ELR (cell line): ENCODE data around the gene KCNQ1OT1.

Source experiments
- DNase-seq: peaks from one replicate; pipeline ENCODE4 v3.0.0-alpha.2; 2015; ENCODE audit warnings: low read depth

Gene KCNQ1OT1

DNA sequence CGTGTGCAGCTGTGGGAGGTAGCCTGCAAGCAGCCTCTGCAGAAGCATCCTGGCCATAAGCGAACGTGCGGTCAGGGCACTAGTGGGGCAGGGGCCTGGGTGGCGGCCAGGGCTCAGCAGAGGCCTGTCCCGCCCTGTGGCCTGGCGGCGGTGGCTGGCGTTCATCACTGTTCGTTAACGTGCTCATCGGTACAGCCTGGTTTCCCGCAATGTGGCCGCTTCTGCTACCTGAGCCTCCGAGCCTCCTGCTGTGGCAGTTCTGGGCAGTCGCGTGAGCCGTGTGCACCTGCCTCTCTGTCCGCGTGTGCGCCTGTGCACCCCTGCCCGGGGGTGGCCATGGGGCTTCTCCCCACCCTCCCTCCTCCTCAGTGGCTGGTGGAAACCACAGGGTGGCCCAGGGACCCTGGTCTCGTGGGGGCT, 117.9 kb downstream of the KCNQ1OT1 start:
- DNase-seq = no peak

DNA sequence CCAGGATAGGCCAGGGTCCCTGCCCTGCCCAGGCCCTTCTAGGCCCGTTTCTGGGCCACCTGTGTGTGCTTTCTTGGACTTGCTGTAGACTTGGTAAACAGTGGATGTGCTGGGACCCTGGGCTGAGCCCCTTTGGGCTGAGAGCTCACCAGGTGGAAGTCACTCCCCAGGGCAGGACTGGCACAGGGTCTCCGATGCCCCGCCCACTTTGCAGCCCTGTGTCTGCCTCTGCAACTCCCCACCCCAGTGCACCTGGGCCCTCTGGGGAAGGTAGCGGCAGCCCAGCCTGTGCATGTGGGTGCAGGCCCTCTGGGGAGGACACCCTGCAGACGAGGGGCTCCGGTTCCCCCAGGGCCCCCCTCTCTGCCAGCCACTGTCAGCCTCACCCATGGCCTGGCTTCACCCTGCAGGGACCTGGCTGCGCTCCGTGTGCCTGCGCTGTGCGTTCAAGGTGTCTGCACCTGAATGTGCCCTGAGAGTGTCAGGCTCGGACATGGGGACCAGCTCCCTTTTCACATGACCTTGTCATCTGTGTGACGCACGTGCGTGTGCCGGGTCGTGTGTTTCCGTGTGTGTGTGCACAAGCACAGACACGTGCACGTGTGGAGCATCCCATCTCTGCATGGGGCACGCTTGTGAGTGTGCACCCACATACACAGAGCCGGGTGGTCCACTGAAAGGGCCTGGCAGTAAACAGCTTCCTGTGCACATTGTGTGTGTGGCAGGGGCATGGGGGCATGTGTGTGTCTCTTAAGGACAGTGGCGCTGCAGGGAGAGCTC, 118.5 kb downstream of the KCNQ1OT1 start:
- no peak for DNase-seq

DNA sequence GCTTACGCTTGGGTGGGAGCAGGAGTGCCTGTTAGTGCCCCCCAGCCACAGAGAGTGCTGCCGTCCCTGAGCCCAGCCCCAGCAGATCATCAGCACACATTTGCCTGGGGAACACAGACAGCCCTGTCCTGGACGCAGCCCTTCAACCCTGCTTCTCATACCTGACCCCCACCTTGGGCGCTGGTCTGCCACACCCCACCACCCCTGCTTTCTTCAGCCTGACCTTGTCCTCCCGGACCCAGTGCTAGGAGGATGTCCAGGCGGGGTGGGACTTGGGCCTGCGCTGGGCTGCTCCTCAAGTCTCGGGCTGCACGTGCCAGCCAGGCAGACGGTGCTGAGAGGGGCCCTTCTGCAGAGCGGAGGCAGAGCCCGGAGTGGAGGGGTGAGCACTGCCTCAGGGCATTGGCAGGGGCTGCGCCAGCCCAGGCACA, 119.2 kb downstream of the KCNQ1OT1 start:
- no peak for DNase-seq

DNA sequence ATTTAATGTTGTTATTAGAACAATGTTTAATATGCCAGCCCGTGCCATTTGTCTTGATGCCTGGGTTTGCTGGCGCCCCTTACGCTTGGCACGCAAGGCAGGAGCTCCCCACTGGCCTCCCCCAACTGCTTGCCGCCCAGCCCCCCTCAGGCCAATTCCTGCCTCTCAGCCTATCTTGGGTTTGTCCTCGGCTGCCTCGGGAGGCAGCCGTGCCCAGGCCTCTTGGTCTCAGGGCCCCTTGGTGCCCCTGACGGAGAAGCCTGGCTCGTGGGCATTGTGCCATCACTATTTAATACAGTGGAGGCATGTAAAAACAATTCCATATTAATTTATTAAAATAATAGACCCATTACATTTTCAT, 119.8 kb downstream of the KCNQ1OT1 start:
- DNase-seq = no peak

DNA sequence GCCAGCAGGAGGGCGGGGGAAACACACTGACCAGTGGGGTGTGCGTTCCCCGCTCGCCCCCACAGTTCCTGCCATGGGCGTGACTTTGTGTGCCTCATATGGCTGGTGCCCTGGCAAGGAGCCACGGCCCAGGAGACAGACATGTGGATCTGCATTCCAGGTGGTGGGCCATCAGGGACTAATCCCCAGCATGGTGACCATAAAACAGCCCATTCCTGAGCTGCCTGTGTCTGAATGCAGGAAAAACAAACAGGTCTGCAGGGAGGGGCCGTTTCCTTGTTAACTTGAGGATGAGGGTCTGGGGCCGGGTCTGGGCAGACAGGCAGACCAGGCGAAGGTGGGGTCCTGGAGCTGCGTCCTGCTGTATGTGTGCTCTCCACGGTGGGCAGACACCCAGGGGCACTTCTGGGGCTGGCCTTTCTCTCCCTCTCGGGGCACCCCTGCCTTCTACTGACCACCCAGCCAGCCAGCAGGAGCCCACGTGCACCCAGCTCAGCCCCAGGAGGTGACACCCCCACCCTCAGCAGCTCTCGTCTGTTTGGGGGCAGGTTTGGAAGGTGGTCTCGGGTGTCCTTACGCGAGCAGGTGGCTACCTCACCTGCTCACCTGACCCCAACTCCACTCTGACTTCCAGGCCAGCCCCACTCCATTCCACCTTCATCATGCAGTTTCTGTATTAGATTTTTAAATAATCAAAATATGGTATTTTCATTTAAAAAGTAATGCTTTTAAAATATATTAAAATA, 120.3 kb downstream of the KCNQ1OT1 start:
- no peak for DNase-seq

DNA sequence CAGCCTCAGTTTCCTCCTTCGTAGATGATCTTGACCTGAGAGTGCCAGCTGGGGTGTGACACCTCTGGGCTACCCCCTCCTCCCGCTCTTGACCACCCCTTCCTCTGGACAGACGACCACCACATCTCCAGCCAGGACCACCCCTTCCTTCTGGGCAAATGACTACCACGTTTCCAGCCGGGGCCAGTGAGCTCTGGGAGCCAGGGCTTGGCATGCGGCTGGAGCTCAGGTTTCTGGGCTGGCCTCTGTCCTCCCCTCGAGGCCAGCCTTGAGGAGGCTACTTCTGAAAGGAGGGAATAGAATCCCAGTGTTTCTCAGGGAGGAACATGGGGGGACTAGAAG, 120.9 kb downstream of the KCNQ1OT1 start:
- no peak for DNase-seq

DNA sequence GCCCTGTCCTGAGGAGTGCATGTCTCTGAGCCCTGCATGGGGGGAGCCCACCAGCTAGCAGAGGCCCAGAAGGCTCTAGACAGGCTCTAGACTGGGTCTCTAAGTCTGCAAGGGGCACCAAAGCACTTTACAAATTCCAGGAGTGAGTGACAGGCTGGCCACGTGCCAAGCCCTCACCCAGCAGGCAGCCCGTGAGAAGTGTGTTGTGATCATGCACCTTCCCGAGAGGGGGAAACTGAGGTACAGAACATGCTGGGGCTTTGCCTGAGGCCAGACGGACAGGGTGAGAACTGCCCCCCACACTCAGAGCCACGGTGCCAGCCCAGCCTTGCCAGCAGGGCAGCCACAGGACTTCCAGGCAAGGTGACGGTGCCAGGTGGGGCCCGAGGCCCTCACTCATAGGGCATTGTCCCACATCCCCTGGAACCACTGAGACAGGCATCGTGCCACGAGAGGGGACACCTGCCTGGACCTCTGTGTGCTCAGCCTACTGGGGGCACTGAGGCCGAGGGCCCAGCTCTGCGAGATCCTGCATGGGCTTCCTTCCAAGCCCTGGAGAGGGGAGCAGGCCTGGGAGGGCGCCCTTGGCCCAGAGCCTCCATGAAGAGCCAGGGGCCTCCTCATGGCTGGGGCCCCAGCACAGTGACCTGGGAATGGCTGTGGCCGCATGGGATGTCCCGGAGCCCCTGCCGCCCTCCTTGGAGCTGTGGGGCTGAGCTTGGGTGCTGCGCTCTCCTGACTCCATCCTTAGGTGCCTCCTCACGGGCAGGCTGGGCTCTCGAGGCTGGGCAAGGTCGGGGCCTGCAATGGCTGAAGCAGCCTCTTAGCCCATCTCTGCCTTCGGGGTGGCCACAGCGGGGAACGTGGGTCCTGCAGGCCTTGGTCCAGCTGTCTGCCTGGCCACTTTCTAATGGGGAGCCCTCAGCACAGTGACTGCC, 121.5 kb downstream of the KCNQ1OT1 start:
- DNase-seq = no peak

DNA sequence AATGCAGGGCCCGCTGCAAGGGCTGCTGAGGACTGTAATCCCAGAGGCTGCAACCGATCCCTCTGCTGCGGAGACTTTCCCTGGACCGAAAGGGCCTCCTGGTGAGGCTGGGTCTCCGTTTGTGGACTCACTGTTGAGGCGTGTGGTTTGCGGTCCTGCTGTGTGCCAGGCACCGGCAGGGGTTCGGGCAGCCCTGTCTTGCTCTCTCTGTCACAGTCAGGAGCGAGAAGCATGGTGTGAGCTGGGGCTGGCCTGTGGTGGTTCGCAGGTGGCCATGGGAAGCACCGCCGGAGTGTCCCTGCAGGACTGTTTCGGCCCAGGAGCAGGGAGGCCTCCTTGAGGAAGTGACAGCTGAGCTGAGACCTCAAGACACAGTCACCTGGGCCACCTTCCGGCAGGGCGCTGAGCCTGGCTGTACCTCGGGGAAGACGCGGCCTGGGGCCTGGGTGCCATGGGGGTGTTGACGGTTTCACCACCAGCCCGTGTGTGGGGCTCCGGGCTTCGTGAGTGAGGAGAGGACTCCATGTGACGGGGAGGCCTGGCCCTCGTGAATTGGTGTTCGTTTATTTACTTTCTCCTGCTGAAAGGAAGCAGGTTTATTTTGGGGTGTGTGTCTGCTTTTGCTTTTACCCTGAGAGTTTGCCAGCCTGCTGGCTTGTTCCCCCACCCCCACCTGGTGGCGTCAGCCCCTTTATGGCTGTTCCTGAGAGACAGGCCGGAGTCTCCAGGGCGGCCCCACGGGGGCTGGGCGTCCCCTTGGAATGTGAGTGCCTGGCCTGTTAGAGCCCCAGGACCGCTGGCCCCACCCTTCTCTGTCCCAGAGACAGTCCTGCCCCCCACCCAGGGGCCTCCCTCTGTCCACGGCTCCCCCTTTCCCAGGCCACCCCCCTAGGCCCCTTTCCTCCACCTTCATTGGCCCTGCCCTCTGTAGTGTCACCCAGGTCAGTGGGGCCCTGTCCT, 122.5 kb downstream of the KCNQ1OT1 start:
- DNase-seq = no peak

DNA sequence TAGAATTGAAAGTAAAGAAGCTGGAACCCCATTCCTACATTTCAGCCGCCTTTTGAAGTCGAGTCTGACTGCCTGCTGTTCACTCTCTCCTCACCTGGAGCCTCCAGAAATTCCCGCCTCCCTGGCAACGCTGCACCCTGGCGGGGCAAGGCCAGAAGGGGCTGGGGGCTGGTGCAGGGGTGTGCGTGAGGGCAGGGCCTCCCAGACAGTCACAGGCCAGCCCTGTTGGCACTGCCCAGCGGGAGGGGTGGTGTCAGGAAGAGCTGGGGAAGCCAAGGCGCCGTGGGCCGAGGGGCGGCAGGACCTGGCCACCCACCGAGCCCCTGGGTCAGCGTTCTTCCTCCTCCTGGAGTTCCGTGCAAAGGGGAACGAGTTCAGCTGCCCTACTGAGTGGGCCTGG, 123.2 kb downstream of the KCNQ1OT1 start:
- DNase-seq = no peak

DNA sequence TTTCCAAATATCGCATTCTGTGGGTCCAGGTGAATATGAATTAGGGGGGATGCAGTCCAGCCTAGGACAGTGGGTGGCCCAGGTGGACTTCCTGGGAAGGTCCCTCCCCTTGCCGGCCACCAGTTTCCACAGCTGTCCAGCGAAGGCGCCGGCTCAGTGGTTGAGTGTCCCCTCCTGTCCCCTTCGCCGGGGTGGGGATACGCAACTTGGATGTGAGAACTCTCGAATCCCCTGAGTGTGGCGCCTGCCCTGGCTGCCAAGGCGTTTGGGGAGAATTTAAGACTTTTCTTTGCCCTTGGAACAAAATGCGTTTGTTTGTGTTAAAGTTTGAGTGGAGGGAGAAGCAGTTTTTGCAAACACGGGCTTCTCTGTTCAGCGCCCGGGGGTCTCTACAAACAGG, 123.7 kb downstream of the KCNQ1OT1 start:
- no peak for DNase-seq

DNA sequence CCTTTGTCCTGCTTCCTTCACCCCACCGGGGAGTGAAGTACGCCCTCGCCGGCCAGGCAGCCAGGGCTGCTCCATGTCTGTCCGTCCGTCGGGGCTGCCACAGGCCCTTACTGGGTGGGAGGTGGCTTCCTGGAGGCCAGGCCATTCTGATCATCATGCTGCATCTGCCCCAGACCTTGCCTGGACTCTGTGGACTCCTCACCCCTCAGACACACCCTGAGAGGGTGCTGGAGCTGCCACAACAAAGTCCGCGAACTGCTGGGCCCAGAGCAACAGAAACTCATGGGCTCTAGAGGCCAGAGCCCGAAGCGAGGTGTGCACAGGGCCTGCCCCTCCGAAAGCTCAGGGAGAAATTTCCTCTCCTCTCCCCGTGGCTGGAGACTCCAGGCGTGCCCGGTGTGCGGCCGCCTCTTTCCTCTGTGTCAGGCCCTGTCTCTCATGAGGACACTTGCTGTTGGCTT, 124.2 kb downstream of the KCNQ1OT1 start:
- DNase-seq = no peak

DNA sequence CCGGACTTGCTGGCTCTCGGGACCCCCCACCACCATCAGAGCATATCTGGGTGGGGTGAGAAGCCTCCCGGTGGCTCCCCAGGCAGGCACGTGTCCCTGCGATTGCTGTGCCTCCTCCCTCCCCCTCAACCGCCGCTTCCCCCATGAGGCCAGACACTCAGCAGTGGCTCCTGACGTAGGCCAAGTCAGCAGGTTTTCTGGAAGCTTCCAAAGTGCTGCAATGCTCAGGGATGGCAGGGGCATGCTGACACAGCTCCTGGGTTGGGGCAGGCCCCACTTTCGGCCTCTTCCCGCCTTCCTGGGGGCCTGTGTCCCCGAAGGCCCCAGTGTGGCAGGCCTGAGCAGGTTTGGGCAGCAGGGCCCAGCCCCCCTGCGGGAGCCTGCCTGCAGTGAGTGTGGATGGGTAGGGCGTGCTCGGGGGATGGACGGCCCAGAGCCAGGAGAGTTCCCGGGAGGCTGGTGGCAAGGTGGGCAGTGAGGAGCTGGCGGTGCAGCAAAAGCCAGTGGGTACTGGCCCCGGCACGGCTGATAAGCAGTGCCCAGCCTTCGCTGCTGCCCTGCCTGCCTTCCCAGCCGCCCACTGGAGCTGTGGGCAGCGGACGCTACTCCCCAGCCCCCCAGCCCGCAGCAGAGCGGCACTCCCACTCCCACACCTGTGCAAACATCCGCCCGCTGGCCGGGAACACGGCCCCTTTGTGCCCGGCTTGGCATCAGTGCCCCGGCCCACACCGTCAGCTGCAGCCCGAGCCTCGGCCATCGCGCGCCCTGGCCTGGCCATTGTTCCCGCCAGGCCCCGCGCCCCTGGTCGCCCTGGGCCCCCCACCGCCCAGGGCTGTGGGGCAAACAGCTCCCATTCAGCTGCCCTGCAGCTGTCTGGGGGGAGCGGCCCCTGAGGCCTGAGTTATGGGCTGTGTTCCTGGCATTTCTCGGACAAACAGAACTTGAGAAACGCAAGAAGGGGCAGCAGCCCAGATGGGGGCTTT, 125.0 kb downstream of the KCNQ1OT1 start:
- DNase-seq = no peak

DNA sequence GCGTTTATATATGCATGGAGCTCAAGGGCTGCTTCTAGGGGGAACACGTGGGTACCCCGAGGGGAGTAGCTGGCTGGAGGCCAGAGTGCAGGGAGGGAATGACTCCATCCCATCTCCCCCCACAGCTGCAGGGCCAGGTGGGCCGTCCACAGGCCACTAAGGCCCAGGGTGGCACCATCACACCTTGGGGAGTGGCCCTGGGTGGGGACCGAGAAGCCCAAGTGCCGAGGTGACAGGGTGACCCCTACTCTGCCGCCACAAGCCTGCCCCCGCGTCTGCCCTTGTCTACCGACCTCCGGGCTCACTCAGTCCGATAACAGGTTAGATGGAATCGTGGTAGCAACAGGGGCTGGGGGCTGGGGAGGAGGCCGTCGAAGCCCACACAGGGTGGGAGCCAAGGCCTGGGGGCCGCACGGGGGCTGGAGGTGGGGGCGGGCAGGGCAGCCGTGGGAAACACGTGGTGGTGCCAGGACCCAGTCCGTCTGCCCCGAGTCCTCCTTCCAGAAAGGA, 125.7 kb downstream of the KCNQ1OT1 start:
- DNase-seq = no peak

DNA sequence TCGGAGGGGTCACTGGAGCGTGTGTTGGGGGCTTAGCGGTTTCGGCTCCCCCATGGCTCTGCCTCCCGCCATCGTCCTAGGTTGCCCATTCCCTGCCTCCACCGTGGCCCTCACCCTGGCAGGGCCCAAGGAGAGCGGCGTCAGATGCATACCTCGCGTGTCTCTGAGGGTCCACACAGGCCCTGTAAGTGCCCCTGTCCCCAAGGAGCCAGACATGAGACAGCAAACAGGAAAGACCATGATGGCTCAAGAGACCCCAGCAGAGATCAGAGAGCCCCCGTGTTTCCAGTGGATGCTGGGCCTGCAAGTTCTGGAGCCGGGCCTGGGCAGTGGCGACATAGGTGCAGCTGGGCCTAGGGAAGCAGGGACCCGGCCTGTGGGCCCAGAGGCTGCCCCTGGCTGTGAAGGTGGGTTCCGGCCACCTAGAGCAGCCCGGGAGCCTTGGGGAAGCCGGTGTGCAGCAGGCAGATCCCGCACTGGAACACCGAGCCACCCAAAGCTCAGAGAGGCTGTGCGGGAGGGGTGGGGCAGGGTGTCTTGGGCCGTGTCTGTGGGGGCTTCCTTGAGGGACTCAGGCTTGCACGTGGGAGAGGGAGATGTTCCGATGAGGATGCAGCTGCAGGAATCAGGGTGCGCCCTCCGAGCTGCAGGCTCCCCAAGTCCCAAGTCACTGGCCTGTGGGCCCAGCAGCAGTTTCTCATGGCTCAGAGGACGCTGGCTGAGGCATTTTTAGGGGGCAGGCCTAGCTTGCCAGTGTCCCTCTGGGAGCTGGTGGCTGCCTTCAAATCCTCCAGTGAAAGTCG, 126.4 kb downstream of the KCNQ1OT1 start:
- no peak for DNase-seq

DNA sequence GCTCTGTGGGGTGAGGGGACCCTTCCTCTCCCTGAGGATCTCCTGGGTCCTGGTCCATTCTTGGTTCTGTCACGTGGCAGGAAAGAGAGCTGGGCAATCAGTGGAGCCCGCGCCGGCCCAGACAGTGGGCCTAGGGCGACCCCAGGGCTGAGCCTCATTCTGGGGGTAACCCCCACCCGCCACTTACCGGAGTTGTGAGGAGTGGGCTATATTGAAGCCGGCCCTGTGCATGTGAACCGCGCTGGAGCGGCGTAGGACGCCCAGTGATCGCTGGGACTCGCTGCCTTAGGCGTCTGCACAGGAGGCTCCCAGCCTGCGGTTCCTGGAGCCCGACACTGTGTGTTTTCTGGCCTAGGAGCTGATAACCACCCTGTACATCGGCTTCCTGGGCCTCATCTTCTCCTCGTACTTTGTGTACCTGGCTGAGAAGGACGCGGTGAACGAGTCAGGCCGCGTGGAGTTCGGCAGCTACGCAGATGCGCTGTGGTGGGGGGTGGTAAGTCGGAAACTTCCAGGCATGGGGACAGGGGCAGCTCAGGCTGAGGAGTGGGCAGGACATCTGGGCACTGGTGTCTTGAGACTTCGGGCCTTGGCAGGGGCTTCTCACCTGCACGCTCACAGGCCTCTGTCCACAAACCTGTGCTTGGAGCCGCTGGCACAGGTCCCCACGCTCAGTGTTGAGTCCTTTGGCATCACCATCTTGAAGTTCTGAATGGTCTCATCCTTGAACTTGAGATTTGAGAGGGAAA, 127.1 kb downstream of the KCNQ1OT1 start:
- DNase-seq = no peak

DNA sequence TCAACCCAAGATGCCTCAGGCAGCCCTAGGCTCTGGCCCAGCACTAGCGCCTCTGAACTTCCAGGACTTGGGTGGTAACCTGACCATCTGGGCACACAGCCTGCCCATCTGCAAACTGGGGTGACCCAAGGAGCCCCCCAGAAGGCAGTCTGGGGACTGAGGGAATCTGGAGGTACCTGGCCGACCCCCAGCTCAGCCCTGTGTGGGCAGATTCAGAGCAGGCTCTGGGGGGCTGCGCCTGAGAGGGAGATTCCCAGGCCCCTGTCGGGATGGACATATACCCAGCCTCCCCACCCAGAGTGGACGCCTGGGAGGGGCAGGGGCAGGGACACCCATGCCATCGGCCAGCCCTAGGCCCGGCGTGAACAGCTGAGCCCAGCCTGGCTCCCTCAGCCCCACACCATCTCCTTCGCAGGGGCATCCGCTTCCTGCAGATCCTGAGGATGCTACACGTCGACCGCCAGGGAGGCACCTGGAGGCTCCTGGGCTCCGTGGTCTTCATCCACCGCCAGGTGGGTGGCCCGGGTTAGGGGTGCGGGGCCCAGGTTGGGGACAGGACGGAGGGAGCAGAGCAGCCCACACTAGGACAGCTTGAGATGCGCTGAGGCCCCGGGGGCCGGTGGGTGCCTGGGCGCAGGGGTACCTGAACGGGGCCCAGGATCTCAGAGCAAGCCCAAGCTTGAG, 128.1 kb downstream of the KCNQ1OT1 start:
- DNase-seq = no peak

DNA sequence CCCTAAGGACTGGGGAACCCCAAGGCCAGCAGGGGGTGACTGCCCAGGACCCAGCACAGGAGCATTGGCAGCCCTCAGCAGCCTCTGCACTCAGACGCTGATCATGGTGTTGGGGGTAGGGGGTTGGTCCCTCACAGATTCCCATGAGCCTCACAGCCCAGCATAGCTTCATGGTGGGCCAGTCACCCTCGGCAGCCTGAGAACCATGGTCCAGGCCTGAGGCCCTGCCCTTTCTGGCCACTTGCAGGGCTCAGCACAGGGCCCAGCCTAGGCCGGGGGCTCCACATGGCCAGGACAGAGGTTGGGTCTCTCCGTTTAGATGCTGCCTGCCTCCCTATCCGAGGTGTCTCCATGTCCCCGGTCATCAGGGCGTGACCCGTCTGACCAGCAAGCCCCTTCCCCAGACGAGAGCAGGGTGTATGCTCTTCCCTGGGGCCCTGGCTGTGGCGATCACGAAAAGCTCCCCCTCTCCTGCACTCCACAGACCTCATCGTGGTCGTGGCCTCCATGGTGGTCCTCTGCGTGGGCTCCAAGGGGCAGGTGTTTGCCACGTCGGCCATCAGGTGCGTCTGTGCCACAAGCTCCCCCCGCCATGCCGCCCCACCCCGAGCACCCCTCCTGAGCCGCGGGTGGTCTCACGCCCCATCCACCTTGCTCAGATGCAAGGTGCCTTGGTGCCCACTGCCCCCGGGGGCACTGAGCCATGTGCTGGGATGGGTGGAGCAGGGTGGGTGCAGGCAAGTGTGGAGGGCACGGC, 128.8 kb downstream of the KCNQ1OT1 start:
- no peak for DNase-seq
